Measurements from ENCODE around the gene CTNND1. TPM values are rescaled to one million over a fixed set of nuclear protein-coding genes. Genes with fewer than 3 reads are reported as not detected.

CTNND1 gene
- total and polyA plus RNA-seq, 10 of the 15 experiments (the other 5 are each of a cell fraction or from before 2014, with no cell fraction given) = 4.7 to 70.0 (median 30.0) TPM

- ChIA-PET SMC1A (ENCODE audit: uncharacterized antibody, unreplicated experiment) (interaction anchor here (0.6 to 1.8 kb wide), 3 partner anchors 139 to 720 kb away, joined by 3 read pairs; no protein-coding TSS in a partner anchor), CTCF (interaction anchor here (2.3 to 6.7 kb wide), 2 partner anchors 43 to 52 kb away, joined by 9 to 169 read pairs; partner anchors contain the start of genes BTBD18 and CTNND1), POLR2A (no interaction called here), RAD21 (ENCODE audit: unreplicated experiment) (no interaction called here)
- Histone ChIP-seq H3K4me1 (ENCODE audit: control insufficient read depth, insufficient read depth, low read length) (no peaks in the 10 kb centered on the region; the same call in 1 of the 2 replicates), H3K27ac (ENCODE audit: control insufficient read depth, insufficient read depth) (no peak overlapping the region), H3K36me3 (ENCODE audit: control insufficient read depth in 2 of 2, insufficient read depth in 2 of 2, low read length in 1 of 2) (peaks cover 16 to 33% of the 10 kb centered on the region in 2 experiments), H3K9me3 (replicated peaks; ENCODE audit: control insufficient read depth, insufficient read depth, low read length) (no peaks in the 10 kb centered on the region), H3K4me3 (no peak overlapping the region), H3K27me3 (replicated peaks in 1 of 2; ENCODE audit: control insufficient read depth in 2 of 2, insufficient read depth in 2 of 2, low read length in 1 of 2) (no peaks in the 10 kb centered on the region), H3K9ac (ENCODE audit: control insufficient read depth, insufficient read depth, low read length) (no peak overlapping the region), H3K79me2 (ENCODE audit: control insufficient read depth, insufficient read depth, low read length) (peaks cover 9% of the 10 kb centered on the region), H3K4me2 (ENCODE audit: control insufficient read depth, insufficient read depth) (no peak overlapping the region), H4K20me1 (ENCODE audit: control insufficient read depth, insufficient read depth) (no peaks in the 10 kb centered on the region), H2AFZ (ENCODE audit: control insufficient read depth, low read depth, low read length) (no peak overlapping the region)
- no peak for TF ChIP-seq NBN (IDR thresholded peaks at IDR 0.05)
- no peak for TF ChIP-seq POLR2AphosphoS5 (IDR thresholded peaks at IDR 0.05; ENCODE audit: low read length)
- TF ChIP-seq YBX1 (IDR thresholded peaks at IDR 0.05) = no peak
- no peak for TF ChIP-seq PBX3 (IDR thresholded peaks at IDR 0.05; ENCODE audit: insufficient replicate concordance, low read depth, low read length)
- no peak for TF ChIP-seq BACH1 (IDR thresholded peaks at IDR 0.05; ENCODE audit: borderline replicate concordance)
- WGBS (ENCODE audit: insufficient coverage, insufficient replicate concordance, low lambda C conversion rate, missing lambda C conversion rate) = 94% methylated on average over 3 of the region's 3 CpGs
- no peak for ATAC-seq
- in situ Hi-C loops (cut with MboI) = loop anchor here (5.0 to 25.0 kb wide), 3 partner anchors 142 to 708 kb away; partner anchors contain the start of genes OR5B21 and UBE2L6
- intact Hi-C loops (cut with micrococcal nuclease; ENCODE audit: unreplicated experiment) = loop anchor here (5.0 kb wide), 1 partner anchor 708 kb away; no protein-coding TSS in a partner anchor
- BruUV-seq (replicated peaks) = no TSS peak
- no peak for DNase-seq (ENCODE audit: low read depth, low spot score)
- FAIRE-seq = no peak
These were observed 42.9 kb downstream of the CTNND1 start for GRCh38 chr11:57804466-57804865.

- DNase-seq (ENCODE audit: low read depth, low spot score) = no peak
- H4K20me1 ChIP-seq (ENCODE audit: control insufficient read depth, insufficient read depth) = no peaks in the 10 kb centered on the region
- peaks cover 20 to 34% of the 10 kb centered on the region in 2 experiments for H3K36me3 ChIP-seq (ENCODE audit: control insufficient read depth in 2 of 2, insufficient read depth in 2 of 2, low read length in 1 of 2)
- SMC1A ChIA-PET (ENCODE audit: uncharacterized antibody, unreplicated experiment) = interaction anchor here (0.9 kb wide), 1 partner anchor 707 kb away, joined by 3 read pairs; no protein-coding TSS in a partner anchor
- no peak overlapping the region for H3K4me3 ChIP-seq
- ATAC-seq = no peak
- no peak overlapping the region for H2AFZ ChIP-seq (ENCODE audit: control insufficient read depth, low read depth, low read length)
- TF ChIP-seq PBX3 (IDR thresholded peaks at IDR 0.05; ENCODE audit: insufficient replicate concordance, low read depth, low read length) (no peak), HCFC1 (IDR thresholded peaks at IDR 0.05; ENCODE audit: low read length) (no peak), SKIL (IDR thresholded peaks at IDR 0.05; ENCODE audit: low read depth, poor library complexity, severe bottlenecking) (no peak), ELK1 (IDR thresholded peaks at IDR 0.05; ENCODE audit: low read depth, low read length) (no peak)
- 97% methylated on average over 3 of the region's 3 CpGs for WGBS (ENCODE audit: insufficient coverage, insufficient replicate concordance, low lambda C conversion rate, missing lambda C conversion rate)
- no peaks in the 10 kb centered on the region for H3K27me3 ChIP-seq (replicated peaks in 1 of 2; ENCODE audit: control insufficient read depth in 2 of 2, insufficient read depth in 2 of 2, low read length in 1 of 2)
- no peak for FAIRE-seq
- CTCF ChIA-PET = interaction anchor here (0.9 to 2.3 kb wide), 2 partner anchors 50 to 54 kb away, joined by 3 to 9 read pairs; partner anchors contain the start of gene BTBD18
- RAD21 ChIA-PET (ENCODE audit: unreplicated experiment) = no interaction called here
- in situ Hi-C loops (cut with MboI) = loop anchor here (25.0 kb wide), 1 partner anchor 707 kb away; the partner anchor contains the start of gene OR5B21
- no TSS peak for BruUV-seq (replicated peaks)
- H3K9me3 ChIP-seq (replicated peaks; ENCODE audit: control insufficient read depth, insufficient read depth, low read length) = no peaks in the 10 kb centered on the region
- peaks cover 6% of the 10 kb centered on the region for H3K79me2 ChIP-seq (ENCODE audit: control insufficient read depth, insufficient read depth, low read length)
- POLR2A ChIA-PET = no interaction called here
- H3K4me2 ChIP-seq (ENCODE audit: control insufficient read depth, insufficient read depth) = no peak overlapping the region
- no peaks in the 10 kb centered on the region; the same call in 1 of the 2 replicates for H3K4me1 ChIP-seq (ENCODE audit: control insufficient read depth, insufficient read depth, low read length)
- H3K27ac ChIP-seq (ENCODE audit: control insufficient read depth, insufficient read depth) = no peak overlapping the region
- H3K9ac ChIP-seq (ENCODE audit: control insufficient read depth, insufficient read depth, low read length) = no peak overlapping the region
- intact Hi-C loops (cut with micrococcal nuclease; ENCODE audit: unreplicated experiment) = no loop called here
These were observed 44.2 kb downstream of the CTNND1 start for GRCh38 chr11:57805780-57806179.

Measured in GM12878 (cell line).